Stomach (tissue), 4 donors: ENCODE measurements around the gene ZNF580.

Source experiments
- EP300 ChIP-seq: sonication (generic); formaldehyde crosslinking; IDR thresholded peaks from one replicate; pipeline ENCODE4 v1.6.1; 2017; ENCODE audit warnings: antibody characterized with exemption
- POLR2A ChIP-seq, 4 donors: fragments of 450-650 bp; IDR thresholded peaks; one replicate each; pipeline ENCODE4 v1.6.1; 2016; ENCODE audit warnings: antibody characterized with exemption in 4 of 4, control low read depth in 2 of 4, mild to moderate bottlenecking in 1 of 4, moderate library complexity in 1 of 4
- POLR2AphosphoS5 ChIP-seq, 3 donors: sonication (generic); formaldehyde crosslinking; IDR thresholded peaks; one replicate each; pipeline ENCODE4 v1.6.1; 2016; ENCODE audit warnings: antibody characterized with exemption in 3 of 3
- TF ChIP-seq, protein P1 (sequence below), 7 experiments: fragments of 450-650 bp in 4 of 7; fragments of 200-600 bp in 3 of 7; sonication (generic) in 3 of 7; IDR thresholded peaks; one replicate each; pipeline ENCODE4 v1.5.1; 2016 to 2019; ENCODE audit warnings: antibody characterized with exemption in 7 of 7, control low read depth in 2 of 7, mild to moderate bottlenecking in 1 of 7

DNA sequence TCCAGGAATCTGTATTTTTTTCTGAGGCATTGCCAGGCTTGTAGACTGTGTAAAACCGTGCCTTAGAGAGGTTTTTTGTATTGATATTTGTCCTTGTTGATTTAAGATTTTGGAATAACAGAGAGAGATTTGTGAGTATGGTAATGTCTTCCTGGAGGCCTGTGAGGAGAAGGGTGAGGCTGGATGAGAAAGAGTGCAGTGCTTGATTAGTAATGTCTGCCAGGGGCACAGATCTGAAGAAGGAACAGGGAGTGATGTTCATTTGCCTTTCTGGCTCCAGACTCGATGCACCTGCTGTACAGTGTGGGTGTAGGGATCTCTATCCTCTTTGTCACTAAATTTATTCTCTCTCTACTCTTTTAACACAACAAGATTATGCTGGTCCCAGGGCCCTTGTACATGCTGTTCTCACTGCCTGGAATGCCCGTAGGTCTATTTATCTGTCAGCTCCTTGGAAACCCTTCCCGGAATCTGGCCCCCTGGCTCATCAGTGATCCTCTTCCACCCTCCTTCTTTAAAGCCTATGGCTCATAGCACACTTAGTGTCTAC, 45.7 kb upstream of the ZNF580 start:
- TF ChIP-seq POLR2A (IDR thresholded peaks at IDR 0.05) (no peak), POLR2AphosphoS5 (IDR thresholded peaks at IDR 0.05) (no peak), EP300 (no peak)
- TF ChIP-seq, protein P1, sequence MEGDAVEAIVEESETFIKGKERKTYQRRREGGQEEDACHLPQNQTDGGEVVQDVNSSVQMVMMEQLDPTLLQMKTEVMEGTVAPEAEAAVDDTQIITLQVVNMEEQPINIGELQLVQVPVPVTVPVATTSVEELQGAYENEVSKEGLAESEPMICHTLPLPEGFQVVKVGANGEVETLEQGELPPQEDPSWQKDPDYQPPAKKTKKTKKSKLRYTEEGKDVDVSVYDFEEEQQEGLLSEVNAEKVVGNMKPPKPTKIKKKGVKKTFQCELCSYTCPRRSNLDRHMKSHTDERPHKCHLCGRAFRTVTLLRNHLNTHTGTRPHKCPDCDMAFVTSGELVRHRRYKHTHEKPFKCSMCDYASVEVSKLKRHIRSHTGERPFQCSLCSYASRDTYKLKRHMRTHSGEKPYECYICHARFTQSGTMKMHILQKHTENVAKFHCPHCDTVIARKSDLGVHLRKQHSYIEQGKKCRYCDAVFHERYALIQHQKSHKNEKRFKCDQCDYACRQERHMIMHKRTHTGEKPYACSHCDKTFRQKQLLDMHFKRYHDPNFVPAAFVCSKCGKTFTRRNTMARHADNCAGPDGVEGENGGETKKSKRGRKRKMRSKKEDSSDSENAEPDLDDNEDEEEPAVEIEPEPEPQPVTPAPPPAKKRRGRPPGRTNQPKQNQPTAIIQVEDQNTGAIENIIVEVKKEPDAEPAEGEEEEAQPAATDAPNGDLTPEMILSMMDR (IDR thresholded peaks at IDR 0.05) = no peak
